GM12874 (cell line): ENCODE measurements around the gene KCNMA1.

Experiments used
- CTCF ChIP-seq: IDR thresholded peaks from 2 replicates; pipeline ENCODE4 v1.5.1; 2011; ENCODE audit warnings: low read depth, mild to moderate bottlenecking, control low read depth, low read length, moderate library complexity; ENCODE audit not compliant: insufficient read depth

The KCNMA1 gene

GRCh38 chr10:77388571-77389100 lies 249.0 kb downstream of the KCNMA1 start:
- no peak for TF ChIP-seq CTCF

- TF ChIP-seq CTCF, result no peak
Measured at GRCh38 chr10:77387247-77387646, 250.4 kb downstream of the KCNMA1 start.

GRCh38 chr10:77386838-77387237 lies 250.8 kb downstream of the KCNMA1 start:
- no peak for TF ChIP-seq CTCF

- no peak for TF ChIP-seq CTCF
Measured at GRCh38 chr10:77386365-77386764, 251.2 kb downstream of the KCNMA1 start.

GRCh38 chr10:77385315-77385714 lies 252.3 kb downstream of the KCNMA1 start:
- no peak for TF ChIP-seq CTCF

GRCh38 chr10:77383861-77384553 lies 253.6 kb downstream of the KCNMA1 start:
- TF ChIP-seq CTCF, result no peak

GRCh38 chr10:77381750-77382149 lies 255.9 kb downstream of the KCNMA1 start:
- TF ChIP-seq CTCF, result no peak
